Activated CD8-positive, alpha-beta memory T cell treated with anti-CD3 and anti-CD28 coated beads, Interleukin-2, amount 50 U/mL, for 1 hour (primary cell): Measurements from ENCODE around the gene SMIM28.

ENCODE experiments used
- DNase-seq: peaks from one replicate; pipeline ENCODE4 v3.0.0-alpha.2; 2020; ENCODE audit errors: extremely low read depth

SMIM28 gene

GRCh38 chr6:138374230-138374629 lies 3.5 kb upstream of the SMIM28 start:
- no peak for DNase-seq

GRCh38 chr6:138374815-138375214 lies 2.9 kb upstream of the SMIM28 start:
- no peak for DNase-seq

- no peak for DNase-seq
Measured at GRCh38 chr6:138377042-138377441, 663 bp upstream of the SMIM28 start.

GRCh38 chr6:138378463-138378862 lies 758 bp downstream of the SMIM28 start:
- no peak for DNase-seq

- DNase-seq: no peak
Measured at GRCh38 chr6:138382498-138383265, 5.0 kb downstream of the SMIM28 start.

GRCh38 chr6:138383776-138384175 lies 6.1 kb downstream of the SMIM28 start:
- DNase-seq: no peak

- no peak for DNase-seq
Measured at GRCh38 chr6:138386897-138387296, 9.2 kb downstream of the SMIM28 start.

GRCh38 chr6:138387577-138388368 lies 10.1 kb downstream of the SMIM28 start:
- DNase-seq: no peak

- DNase-seq: no peak
Measured at GRCh38 chr6:138389551-138389950, 11.8 kb downstream of the SMIM28 start.

GRCh38 chr6:138393871-138394783 lies 16.4 kb downstream of the SMIM28 start:
- DNase-seq: no peak

- DNase-seq: no peak
Measured at GRCh38 chr6:138396709-138397108, 19.0 kb downstream of the SMIM28 start.

- DNase-seq: no peak
Measured at GRCh38 chr6:138397128-138398122, 19.7 kb downstream of the SMIM28 start.

- no peak for DNase-seq
Measured at GRCh38 chr6:138400326-138400725, 22.6 kb downstream of the SMIM28 start.

GRCh38 chr6:138401960-138402837 lies 24.5 kb downstream of the SMIM28 start:
- no peak for DNase-seq

- DNase-seq: no peak
Measured at GRCh38 chr6:138402838-138403187, 25.1 kb downstream of the SMIM28 start.

GRCh38 chr6:138403324-138403800 lies 25.7 kb downstream of the SMIM28 start:
- no peak for DNase-seq

GRCh38 chr6:138403801-138404665 lies 26.3 kb downstream of the SMIM28 start, which contains the start of gene HEBP2:
TSS of gene HEBP2 (plus strand) at chr6:138404223. CDS start at chr6:138404496, 273 bp downstream.
- DNase-seq: peak; percentile 72

- DNase-seq: no peak
Measured at GRCh38 chr6:138404666-138405337, 27.1 kb downstream of the SMIM28 start.
